Fibroblast of skin of left quadriceps (primary cell): Measurements from ENCODE around the gene CEP95.
"Not testable (repeated sequence)": the region's sequence is repeated elsewhere in the genome, so short reads cannot be mapped to it uniquely, and the experiment has no call there.

ENCODE experiments used
- DNase-seq, 2 experiments: peaks; one replicate each; pipeline ENCODE4 v3.0.0-alpha.2; 2013; ENCODE audit warnings: low read depth in 2 of 2

CEP95 gene

GRCh38 chr17:64572682-64573154 is 65.9 kb downstream of the CEP95 start:
- DNase-seq = peak; percentile 12 to 16

- DNase-seq = no peak
Measured at GRCh38 chr17:64573214-64573613, 66.4 kb downstream of the CEP95 start.

- DNase-seq = no peak
Measured at GRCh38 chr17:64574646-64575045, 67.9 kb downstream of the CEP95 start.

GRCh38 chr17:64575431-64575830 is 68.7 kb downstream of the CEP95 start:
- no peak for DNase-seq

GRCh38 chr17:64577025-64577424 is 70.2 kb downstream of the CEP95 start:
- not testable (repeated sequence) for DNase-seq

- no peak for DNase-seq
Measured at GRCh38 chr17:64579917-64580316, 73.1 kb downstream of the CEP95 start.

GRCh38 chr17:64580384-64581315 is 73.9 kb downstream of the CEP95 start:
- DNase-seq = no peak

- no peak for DNase-seq
Measured at GRCh38 chr17:64583038-64583437, 76.3 kb downstream of the CEP95 start.

GRCh38 chr17:64585146-64585545 is 78.4 kb downstream of the CEP95 start:
- no peak for DNase-seq
